MM.1S (cell line): Measurements from ENCODE around the gene PAN2.

Source experiments
- EZH2 ChIP-seq: fragments of 300-600 bp; sonication (generic); optimal IDR thresholded peaks from 2 replicates; pipeline ENCODE3; 2017; ENCODE audit warnings: low read depth, mild to moderate bottlenecking, antibody characterized with exemption, low read length, mixed read lengths
- EZH2phosphoT487 ChIP-seq: fragments of 300-600 bp; sonication (generic); IDR thresholded peaks from 2 replicates; pipeline ENCODE4 v1.6.1; 2018; ENCODE audit warnings: antibody characterized with exemption, low read length
- TF ChIP-seq, protein P1 (sequence below): fragments of 300-600 bp; sonication (generic); IDR thresholded peaks from 2 replicates; pipeline ENCODE4 v1.5.1; 2016; ENCODE audit warnings: antibody characterized with exemption, low read length, mixed read lengths

DNA sequence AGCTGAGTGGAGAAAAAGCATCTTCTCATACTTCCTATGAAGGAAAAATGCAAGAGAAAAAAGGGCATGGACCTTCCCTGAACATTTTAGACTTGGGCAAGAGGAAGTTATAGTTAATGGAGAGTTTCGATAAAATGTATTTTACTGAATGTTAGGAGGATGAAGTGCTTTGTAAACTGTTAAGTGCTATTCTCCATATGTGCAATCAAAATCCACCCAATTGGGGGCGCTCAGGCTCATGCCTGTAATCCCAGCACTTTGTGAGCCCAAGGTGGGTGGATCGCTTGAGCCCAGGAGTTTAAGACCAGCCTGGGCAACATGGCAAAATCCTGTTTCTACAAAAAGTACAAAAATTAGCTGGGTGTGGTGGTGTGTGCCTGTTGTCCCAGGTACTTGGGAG lies 16.1 kb downstream of the PAN2 start:
- TF ChIP-seq, protein P1, sequence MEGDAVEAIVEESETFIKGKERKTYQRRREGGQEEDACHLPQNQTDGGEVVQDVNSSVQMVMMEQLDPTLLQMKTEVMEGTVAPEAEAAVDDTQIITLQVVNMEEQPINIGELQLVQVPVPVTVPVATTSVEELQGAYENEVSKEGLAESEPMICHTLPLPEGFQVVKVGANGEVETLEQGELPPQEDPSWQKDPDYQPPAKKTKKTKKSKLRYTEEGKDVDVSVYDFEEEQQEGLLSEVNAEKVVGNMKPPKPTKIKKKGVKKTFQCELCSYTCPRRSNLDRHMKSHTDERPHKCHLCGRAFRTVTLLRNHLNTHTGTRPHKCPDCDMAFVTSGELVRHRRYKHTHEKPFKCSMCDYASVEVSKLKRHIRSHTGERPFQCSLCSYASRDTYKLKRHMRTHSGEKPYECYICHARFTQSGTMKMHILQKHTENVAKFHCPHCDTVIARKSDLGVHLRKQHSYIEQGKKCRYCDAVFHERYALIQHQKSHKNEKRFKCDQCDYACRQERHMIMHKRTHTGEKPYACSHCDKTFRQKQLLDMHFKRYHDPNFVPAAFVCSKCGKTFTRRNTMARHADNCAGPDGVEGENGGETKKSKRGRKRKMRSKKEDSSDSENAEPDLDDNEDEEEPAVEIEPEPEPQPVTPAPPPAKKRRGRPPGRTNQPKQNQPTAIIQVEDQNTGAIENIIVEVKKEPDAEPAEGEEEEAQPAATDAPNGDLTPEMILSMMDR, result peak; percentile 14; the same call in 1 of the 2 replicates
- TF ChIP-seq EZH2 (no peak), EZH2phosphoT487 (no peak)
